PC-9 (cell line): ENCODE data around the gene EYA4.

ENCODE experiments used
- CTCF ChIP-seq: fragments of 200-600 bp; sonication (generic); conservative IDR thresholded peaks from 2 replicates; pipeline ENCODE4 v1.6.1; 2017; ENCODE audit warnings: mixed run types, antibody characterized with exemption, mild to moderate bottlenecking, moderate library complexity
- EZH2 ChIP-seq: fragments of 200-600 bp; sonication (generic); IDR thresholded peaks from 2 replicates; pipeline ENCODE4 v1.8.0; 2017; ENCODE audit warnings: antibody characterized with exemption, low read depth

GRCh38 chr6:133423242-133423641 lies 182.1 kb downstream of the EYA4 start:
- TF ChIP-seq CTCF (no peak), EZH2 (no peak)
